Panc1 (cell line): ENCODE data around the gene ZNF202.

Source experiments
- CTCF ChIP-seq: fragments of 450-650 bp; IDR thresholded peaks from 2 replicates; pipeline ENCODE4 v1.5.1; 2017; ENCODE audit warnings: mild to moderate bottlenecking
- POLR2AphosphoS5 ChIP-seq: IDR thresholded peaks from 2 replicates; pipeline ENCODE4 v1.6.1; 2012; ENCODE audit warnings: mild to moderate bottlenecking, low read depth, low read length, moderate library complexity
- REST ChIP-seq, 2 experiments: IDR thresholded peaks; 2 replicates each; pipeline ENCODE4 v1.6.1; 2011 to 2012; ENCODE audit warnings: low read depth in 2 of 2, control low read depth in 1 of 2, low read length in 1 of 2, mild to moderate bottlenecking in 1 of 2, moderate library complexity in 1 of 2; ENCODE audit not compliant: insufficient read depth in 1 of 2

GRCh38 chr11:123740787-123741158 lies 687 bp downstream of the ZNF202 start:
- TF ChIP-seq CTCF = no peak
- no peak for TF ChIP-seq POLR2AphosphoS5
- no peak for TF ChIP-seq REST (IDR thresholded peaks at IDR 0.05; ENCODE audit: insufficient read depth in 1 of 2, low read depth in 2 of 2, low read length in 1 of 2)
